D721Med (cell line): ENCODE data around the gene NGB.

ENCODE experiments used
- DNase-seq: peaks from one replicate; pipeline ENCODE4 v3.0.0; 2011; ENCODE audit warnings: low spot score; ENCODE audit not compliant: insufficient read length
- FAIRE-seq: peaks from 2 replicates; lab custom pipeline; 2011; peaks lifted over from hg19 to GRCh38; lab: Jason Lieb, UNC
- CTCF ChIP-seq: IDR thresholded peaks from 2 replicates; pipeline ENCODE4 v1.5.1; 2012; ENCODE audit warnings: mild to moderate bottlenecking, control low read depth; ENCODE audit not compliant: insufficient read depth; ENCODE audit errors: missing control alignments

NGB gene

GRCh38 chr14:77279719-77280118, 8.7 kb upstream of the NGB start:
- DNase-seq (no peak), FAIRE-seq (no peak)
- no peak for TF ChIP-seq CTCF

DNA sequence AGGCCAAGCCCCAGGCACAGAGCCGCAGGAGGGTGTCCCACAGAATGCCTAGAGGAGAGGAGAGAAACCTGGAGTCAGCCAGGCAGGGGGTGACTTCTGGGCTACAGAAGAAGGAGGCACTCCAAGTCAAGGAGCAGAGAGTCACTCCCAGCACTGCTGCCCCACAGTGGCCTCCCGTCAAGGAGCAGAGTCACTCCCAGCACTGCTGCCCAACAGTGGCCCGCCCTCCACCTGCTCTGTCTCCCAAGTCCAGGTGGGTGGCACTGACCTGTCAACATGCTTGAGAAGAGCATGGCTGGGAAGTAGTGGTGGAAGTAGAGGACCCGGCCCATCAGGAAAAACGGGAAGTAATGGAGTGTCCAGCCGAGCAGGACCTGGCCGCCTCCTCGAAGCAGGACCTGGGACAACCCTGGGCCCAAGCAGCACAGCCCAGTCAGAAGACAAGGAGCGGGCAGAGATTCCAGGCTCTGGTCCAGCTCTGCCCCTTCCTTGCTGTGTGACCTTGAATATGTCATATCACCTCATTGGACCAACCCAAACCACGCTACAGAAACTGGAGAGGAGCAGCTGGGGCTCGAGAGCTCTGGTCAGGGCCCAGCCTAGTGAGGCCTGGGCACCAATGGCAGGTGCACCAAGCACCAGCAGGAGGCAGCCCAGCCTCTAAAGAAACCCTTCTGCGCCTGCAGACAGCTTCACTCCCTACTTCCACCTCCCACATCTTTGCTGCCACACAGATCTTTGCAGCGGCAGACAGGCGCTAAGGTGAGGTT, 7.6 kb upstream of the NGB start:
- DNase-seq (no peak), FAIRE-seq (no peak)
- TF ChIP-seq CTCF = no peak

DNA sequence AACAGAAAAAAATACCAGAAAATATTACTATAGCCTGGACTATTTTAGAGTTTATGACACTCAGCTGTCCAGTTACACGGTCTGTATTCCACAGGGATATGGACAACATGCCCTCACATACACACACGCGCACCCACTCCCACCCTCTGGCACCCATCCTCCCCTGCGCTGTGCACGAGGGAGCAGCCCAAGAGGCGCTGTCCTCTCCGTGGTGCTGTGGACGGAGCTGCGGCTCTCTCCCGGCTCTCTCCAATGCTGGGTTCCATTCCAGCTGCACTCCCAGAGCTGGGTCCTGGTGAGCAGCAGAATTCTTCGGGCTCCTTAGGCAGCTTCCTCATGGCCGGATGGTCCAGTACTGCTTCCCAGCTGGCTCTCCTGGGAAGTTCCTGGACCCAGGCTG, 6.0 kb upstream of the NGB start:
- no peak for TF ChIP-seq CTCF
- no peak for FAIRE-seq
- DNase-seq = no peak

DNA sequence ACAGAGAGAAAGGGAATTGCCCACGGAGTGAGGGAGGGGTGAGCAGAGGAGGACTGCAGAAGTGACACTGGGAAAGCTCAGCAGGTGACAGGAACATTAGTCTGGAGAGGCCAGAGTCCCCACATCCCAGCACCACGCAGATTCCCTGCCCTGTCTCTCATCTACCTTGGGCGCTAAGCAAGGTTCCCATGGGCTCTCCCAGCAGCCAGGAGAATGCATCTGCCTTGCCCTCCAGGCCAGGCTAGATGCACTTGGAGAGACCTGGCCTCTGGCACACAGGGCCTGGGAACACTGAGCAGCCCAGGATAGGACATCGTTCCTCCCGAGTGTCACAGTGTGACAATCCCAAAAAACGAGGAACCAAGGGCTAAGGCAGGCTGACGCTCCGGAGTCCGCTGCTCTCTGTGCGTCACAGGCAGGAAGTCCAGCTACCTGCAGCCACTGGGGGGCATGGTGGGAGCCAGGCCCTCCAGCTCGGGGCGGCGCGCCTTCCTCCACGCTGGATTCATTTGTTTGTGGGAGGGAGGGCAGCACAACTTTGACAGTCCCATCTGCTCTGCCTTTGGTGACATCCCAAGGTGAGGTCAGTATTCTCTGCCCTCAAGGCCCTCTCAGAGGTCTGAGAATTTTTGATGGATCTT, 5.4 kb upstream of the NGB start:
- FAIRE-seq (no peak), DNase-seq (no peak)
- no peak for TF ChIP-seq CTCF

- DNase-seq (no peak), FAIRE-seq (no peak)
- no peak for TF ChIP-seq CTCF
These were observed 4.6 kb upstream of the NGB start for GRCh38 chr14:77275601-77276017.

DNA sequence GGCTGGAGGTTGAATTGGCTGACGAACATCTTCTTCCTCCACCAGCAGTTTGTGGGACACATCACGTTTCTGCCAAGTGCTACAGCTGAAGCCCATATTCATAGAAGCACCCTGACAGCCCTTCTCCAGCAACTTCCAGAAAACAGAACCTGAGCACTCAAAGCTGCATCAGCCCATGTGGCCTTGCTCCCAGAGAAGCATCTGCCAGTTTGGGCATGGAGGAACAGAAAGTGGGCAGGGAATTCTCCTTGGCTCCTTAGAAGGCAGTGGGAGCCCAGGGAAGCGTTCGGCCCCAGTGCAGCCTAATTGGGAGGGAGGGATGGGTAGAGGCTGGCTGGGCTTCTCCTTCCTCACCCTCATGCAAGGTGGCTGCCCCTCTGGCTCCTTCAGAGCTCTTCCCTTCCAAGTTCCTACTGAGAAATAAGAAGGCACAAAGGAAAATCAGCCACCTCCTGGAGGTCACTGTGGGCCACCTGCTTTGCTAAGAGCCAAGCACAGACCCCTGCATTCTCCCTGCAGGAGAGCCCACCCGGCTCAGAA, 4.1 kb upstream of the NGB start:
- TF ChIP-seq CTCF = no peak
- DNase-seq = no peak
- FAIRE-seq = no peak

GRCh38 chr14:77273796-77274195, 2.8 kb upstream of the NGB start:
- no peak for TF ChIP-seq CTCF
- FAIRE-seq (no peak), DNase-seq (no peak)
